ENCODE measurements around the gene TTC21A. TPM values are rescaled to one million over a fixed set of nuclear protein-coding genes. Genes with fewer than 3 reads are reported as not detected.

TTC21A gene
- total and polyA plus RNA-seq, 2 experiments from 2014 or later = 1.8 to 2.0 TPM

DNA sequence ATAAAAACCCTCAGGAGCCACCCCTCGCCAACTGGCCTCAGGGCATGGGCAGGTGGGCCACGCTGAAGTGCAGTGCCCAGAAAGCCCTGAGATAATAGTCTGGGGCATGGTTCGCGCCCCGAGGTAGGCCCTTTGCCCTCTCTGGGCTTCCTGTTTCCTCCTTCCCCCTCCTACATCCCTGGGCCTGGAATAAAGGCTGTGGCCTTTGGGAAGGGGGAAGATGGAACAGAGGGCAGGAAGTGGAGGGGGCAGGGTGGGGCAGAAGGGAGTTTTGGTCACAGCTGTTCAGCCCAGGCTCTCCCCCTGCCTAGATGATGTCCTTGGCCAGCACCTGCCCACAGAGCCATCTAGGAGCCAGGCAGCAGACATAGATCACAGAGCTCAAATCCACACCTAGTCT, 34.6 kb downstream of the TTC21A start:
- H3K27me3 ChIP-seq (ENCODE audit: insufficient read depth) = no peaks in the 10 kb centered on the region
- 0 out of 2 replicates have a peak, but pooled peaks cover 6% of the 10 kb centered on the region for H3K79me2 ChIP-seq (replicated peaks; ENCODE audit: insufficient read depth)
- peaks cover 17% of the 10 kb centered on the region; the same call in 1 of the 2 replicates for H3K36me3 ChIP-seq (ENCODE audit: insufficient read depth)
- DNase-seq (ENCODE audit: low spot score) (no peak), ATAC-seq (no peak)
- Mint-ChIP-seq H3K36me3 (ENCODE audit: low read depth) (peaks cover 40% of the 10 kb centered on the region), H3K9me3 (no peaks in the 10 kb centered on the region), H3K27me3 (ENCODE audit: insufficient read depth, low read depth, poor library complexity) (peaks cover 13% of the 10 kb centered on the region), H3K27ac (no peak overlapping the region), H3K4me1 (peaks cover 15% of the 10 kb centered on the region), H3K4me3 (no peak overlapping the region)
- no peaks in the 10 kb centered on the region for H3K9me2 ChIP-seq (ENCODE audit: insufficient read depth)
- H4K20me1 ChIP-seq (replicated peaks; ENCODE audit: insufficient read depth) = peaks cover 7% of the 10 kb centered on the region
- H2AFZ ChIP-seq = no peak overlapping the region
- H3K4me2 ChIP-seq = no peak overlapping the region
- TF ChIP-seq POLR2AphosphoS5 (IDR thresholded peaks at IDR 0.05; ENCODE audit: low read depth) (no peak), CREB1 (CRISPR knock-in tag; IDR thresholded peaks at IDR 0.05; ENCODE audit: low read depth) (no peak), NANOG (IDR thresholded peaks at IDR 0.05; ENCODE audit: borderline replicate concordance) (no peak), ZNF331 (CRISPR knock-in tag; IDR thresholded peaks at IDR 0.05; ENCODE audit: low read depth) (no peak), EZH2phosphoT487 (IDR thresholded peaks at IDR 0.05; ENCODE audit: unreplicated experiment) (no peak), ZNF114 (CRISPR knock-in tag; IDR thresholded peaks at IDR 0.05) (no peak), JUNB (IDR thresholded peaks at IDR 0.05; ENCODE audit: unreplicated experiment) (no peak), EZH2 (IDR thresholded peaks at IDR 0.05; ENCODE audit: low read depth, unreplicated experiment) (no peak), STAT1 (IDR thresholded peaks at IDR 0.05; ENCODE audit: unreplicated experiment) (no peak)
- TF ChIP-seq, protein P1, sequence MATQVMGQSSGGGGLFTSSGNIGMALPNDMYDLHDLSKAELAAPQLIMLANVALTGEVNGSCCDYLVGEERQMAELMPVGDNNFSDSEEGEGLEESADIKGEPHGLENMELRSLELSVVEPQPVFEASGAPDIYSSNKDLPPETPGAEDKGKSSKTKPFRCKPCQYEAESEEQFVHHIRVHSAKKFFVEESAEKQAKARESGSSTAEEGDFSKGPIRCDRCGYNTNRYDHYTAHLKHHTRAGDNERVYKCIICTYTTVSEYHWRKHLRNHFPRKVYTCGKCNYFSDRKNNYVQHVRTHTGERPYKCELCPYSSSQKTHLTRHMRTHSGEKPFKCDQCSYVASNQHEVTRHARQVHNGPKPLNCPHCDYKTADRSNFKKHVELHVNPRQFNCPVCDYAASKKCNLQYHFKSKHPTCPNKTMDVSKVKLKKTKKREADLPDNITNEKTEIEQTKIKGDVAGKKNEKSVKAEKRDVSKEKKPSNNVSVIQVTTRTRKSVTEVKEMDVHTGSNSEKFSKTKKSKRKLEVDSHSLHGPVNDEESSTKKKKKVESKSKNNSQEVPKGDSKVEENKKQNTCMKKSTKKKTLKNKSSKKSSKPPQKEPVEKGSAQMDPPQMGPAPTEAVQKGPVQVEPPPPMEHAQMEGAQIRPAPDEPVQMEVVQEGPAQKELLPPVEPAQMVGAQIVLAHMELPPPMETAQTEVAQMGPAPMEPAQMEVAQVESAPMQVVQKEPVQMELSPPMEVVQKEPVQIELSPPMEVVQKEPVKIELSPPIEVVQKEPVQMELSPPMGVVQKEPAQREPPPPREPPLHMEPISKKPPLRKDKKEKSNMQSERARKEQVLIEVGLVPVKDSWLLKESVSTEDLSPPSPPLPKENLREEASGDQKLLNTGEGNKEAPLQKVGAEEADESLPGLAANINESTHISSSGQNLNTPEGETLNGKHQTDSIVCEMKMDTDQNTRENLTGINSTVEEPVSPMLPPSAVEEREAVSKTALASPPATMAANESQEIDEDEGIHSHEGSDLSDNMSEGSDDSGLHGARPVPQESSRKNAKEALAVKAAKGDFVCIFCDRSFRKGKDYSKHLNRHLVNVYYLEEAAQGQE (IDR thresholded peaks at IDR 0.05; ENCODE audit: unreplicated experiment) = no peak
- TF ChIP-seq, protein P2, sequence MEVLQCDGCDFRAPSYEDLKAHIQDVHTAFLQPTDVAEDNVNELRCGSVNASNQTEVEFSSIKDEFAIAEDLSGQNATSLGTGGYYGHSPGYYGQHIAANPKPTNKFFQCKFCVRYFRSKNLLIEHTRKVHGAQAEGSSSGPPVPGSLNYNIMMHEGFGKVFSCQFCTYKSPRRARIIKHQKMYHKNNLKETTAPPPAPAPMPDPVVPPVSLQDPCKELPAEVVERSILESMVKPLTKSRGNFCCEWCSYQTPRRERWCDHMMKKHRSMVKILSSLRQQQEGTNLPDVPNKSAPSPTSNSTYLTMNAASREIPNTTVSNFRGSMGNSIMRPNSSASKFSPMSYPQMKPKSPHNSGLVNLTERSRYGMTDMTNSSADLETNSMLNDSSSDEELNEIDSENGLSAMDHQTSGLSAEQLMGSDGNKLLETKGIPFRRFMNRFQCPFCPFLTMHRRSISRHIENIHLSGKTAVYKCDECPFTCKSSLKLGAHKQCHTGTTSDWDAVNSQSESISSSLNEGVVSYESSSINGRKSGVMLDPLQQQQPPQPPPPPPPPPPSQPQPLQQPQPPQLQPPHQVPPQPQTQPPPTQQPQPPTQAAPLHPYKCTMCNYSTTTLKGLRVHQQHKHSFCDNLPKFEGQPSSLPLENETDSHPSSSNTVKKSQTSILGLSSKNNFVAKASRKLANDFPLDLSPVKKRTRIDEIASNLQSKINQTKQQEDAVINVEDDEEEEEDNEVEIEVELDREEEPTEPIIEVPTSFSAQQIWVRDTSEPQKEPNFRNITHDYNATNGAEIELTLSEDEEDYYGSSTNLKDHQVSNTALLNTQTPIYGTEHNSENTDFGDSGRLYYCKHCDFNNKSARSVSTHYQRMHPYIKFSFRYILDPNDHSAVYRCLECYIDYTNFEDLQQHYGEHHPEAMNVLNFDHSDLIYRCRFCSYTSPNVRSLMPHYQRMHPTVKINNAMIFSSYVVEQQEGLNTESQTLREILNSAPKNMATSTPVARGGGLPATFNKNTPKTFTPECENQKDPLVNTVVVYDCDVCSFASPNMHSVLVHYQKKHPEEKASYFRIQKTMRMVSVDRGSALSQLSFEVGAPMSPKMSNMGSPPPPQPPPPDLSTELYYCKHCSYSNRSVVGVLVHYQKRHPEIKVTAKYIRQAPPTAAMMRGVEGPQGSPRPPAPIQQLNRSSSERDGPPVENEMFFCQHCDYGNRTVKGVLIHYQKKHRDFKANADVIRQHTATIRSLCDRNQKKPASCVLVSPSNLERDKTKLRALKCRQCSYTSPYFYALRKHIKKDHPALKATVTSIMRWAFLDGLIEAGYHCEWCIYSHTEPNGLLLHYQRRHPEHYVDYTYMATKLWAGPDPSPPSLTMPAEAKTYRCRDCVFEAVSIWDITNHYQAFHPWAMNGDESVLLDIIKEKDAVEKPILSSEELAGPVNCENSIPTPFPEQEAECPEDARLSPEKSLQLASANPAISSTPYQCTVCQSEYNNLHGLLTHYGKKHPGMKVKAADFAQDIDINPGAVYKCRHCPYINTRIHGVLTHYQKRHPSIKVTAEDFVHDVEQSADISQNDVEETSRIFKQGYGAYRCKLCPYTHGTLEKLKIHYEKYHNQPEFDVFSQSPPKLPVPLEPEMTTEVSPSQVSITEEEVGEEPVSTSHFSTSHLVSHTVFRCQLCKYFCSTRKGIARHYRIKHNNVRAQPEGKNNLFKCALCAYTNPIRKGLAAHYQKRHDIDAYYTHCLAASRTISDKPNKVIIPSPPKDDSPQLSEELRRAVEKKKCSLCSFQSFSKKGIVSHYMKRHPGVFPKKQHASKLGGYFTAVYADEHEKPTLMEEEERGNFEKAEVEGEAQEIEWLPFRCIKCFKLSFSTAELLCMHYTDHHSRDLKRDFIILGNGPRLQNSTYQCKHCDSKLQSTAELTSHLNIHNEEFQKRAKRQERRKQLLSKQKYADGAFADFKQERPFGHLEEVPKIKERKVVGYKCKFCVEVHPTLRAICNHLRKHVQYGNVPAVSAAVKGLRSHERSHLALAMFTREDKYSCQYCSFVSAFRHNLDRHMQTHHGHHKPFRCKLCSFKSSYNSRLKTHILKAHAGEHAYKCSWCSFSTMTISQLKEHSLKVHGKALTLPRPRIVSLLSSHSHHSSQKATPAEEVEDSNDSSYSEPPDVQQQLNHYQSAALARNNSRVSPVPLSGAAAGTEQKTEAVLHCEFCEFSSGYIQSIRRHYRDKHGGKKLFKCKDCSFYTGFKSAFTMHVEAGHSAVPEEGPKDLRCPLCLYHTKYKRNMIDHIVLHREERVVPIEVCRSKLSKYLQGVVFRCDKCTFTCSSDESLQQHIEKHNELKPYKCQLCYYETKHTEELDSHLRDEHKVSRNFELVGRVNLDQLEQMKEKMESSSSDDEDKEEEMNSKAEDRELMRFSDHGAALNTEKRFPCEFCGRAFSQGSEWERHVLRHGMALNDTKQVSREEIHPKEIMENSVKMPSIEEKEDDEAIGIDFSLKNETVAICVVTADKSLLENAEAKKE (CRISPR knock-in tag; IDR thresholded peaks at IDR 0.05) = no peak
- TF ChIP-seq, protein P3, sequence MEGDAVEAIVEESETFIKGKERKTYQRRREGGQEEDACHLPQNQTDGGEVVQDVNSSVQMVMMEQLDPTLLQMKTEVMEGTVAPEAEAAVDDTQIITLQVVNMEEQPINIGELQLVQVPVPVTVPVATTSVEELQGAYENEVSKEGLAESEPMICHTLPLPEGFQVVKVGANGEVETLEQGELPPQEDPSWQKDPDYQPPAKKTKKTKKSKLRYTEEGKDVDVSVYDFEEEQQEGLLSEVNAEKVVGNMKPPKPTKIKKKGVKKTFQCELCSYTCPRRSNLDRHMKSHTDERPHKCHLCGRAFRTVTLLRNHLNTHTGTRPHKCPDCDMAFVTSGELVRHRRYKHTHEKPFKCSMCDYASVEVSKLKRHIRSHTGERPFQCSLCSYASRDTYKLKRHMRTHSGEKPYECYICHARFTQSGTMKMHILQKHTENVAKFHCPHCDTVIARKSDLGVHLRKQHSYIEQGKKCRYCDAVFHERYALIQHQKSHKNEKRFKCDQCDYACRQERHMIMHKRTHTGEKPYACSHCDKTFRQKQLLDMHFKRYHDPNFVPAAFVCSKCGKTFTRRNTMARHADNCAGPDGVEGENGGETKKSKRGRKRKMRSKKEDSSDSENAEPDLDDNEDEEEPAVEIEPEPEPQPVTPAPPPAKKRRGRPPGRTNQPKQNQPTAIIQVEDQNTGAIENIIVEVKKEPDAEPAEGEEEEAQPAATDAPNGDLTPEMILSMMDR (conservative IDR thresholded peaks at IDR 0.05; ENCODE audit: low read depth in 2 of 2) = no peak
- TF ChIP-seq, protein P4, sequence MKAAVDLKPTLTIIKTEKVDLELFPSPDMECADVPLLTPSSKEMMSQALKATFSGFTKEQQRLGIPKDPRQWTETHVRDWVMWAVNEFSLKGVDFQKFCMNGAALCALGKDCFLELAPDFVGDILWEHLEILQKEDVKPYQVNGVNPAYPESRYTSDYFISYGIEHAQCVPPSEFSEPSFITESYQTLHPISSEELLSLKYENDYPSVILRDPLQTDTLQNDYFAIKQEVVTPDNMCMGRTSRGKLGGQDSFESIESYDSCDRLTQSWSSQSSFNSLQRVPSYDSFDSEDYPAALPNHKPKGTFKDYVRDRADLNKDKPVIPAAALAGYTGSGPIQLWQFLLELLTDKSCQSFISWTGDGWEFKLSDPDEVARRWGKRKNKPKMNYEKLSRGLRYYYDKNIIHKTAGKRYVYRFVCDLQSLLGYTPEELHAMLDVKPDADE (IDR thresholded peaks at IDR 0.05) = no peak
- H3K4me3 ChIP-seq = no peak overlapping the region
- H3F3A ChIP-seq (replicated peaks; ENCODE audit: low read depth) = no peaks in the 10 kb centered on the region
- no peak overlapping the region for H3K27ac ChIP-seq (ENCODE audit: low read depth)
- H3K4me1 ChIP-seq (ENCODE audit: insufficient read depth) = 0 out of 2 replicates have a peak, but pooled peaks cover 7% of the 10 kb centered on the region

Data from GM23338 (cell line).